ENCODE measurements around the gene CHRNA1. TPM values are rescaled to one million over a fixed set of nuclear protein-coding genes. Genes with fewer than 3 reads are reported as not detected.

The CHRNA1 gene
- total and polyA plus RNA-seq, 3 experiments from 2014 or later, result 0.43 TPM; not detected in 2

DNA sequence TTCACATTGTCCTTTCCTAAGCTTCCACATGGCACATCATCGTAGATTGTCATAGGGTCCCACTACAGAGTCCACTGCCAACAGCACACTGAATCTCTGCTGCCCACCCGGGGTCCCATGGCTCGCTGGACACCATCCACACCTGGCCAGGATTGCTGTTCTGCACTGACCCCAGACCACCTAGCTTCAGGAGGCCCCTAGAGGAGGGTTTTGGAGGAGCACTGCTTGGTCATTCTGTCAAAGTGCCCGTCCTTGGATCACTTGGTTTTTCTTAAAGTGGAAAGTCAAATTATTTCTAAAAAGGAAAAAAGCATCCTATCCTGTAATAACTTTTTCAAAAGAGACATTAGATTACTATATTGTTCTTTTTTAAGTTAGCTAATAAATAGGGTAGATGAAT is 59.0 kb downstream of the CHRNA1 start:
- Histone ChIP-seq H3K9me3 (ENCODE audit: low read length) (no peaks in the 10 kb centered on the region), H3K4me1 (ENCODE audit: insufficient read depth, low read length) (no peaks in the 10 kb centered on the region), H3K27me3 (ENCODE audit: insufficient read depth, low read length, poor library complexity, severe bottlenecking) (no peaks in the 10 kb centered on the region), H3K27ac (ENCODE audit: low read depth, low read length) (no peak overlapping the region), H3K36me3 (ENCODE audit: insufficient read depth, low read length) (no peaks in the 10 kb centered on the region), H3K4me3 (ENCODE audit: low read length) (no peak overlapping the region)
- Mint-ChIP-seq H3K4me3 (no peak overlapping the region), H3K27ac (no peak overlapping the region), H3K36me3 (no peaks in the 10 kb centered on the region), H3K9me3 (no peaks in the 10 kb centered on the region), H3K4me1 (peaks cover 0 to 6% (median 4%) of the 10 kb centered on the region in 3 donors), H3K27me3 (peaks cover 8 to 22% of the 10 kb centered on the region in 2 donors)
- DNase-seq, result no peak
- POLR2A ChIA-PET, result no interaction called here
- CTCF ChIA-PET, result interaction anchor here (1.0 to 1.5 kb wide), 2 partner anchors 44 to 284 kb away, joined by 3 read pairs; no protein-coding TSS in a partner anchor

- peaks cover 0 to 10% (median 4%) of the 10 kb centered on the region in 3 donors for H3K4me1 Mint-ChIP-seq
- CTCF ChIA-PET, result interaction anchor here (1.0 to 1.5 kb wide), 2 partner anchors 44 to 285 kb away, joined by 3 read pairs; no protein-coding TSS in a partner anchor
- Histone ChIP-seq H3K36me3 (ENCODE audit: insufficient read depth, low read length) (no peaks in the 10 kb centered on the region), H3K9me3 (ENCODE audit: low read length) (no peaks in the 10 kb centered on the region), H3K27ac (ENCODE audit: low read depth, low read length) (no peak overlapping the region), H3K4me1 (ENCODE audit: insufficient read depth, low read length) (no peaks in the 10 kb centered on the region), H3K27me3 (ENCODE audit: insufficient read depth, low read length, poor library complexity, severe bottlenecking) (no peaks in the 10 kb centered on the region), H3K4me3 (ENCODE audit: low read length) (no peak overlapping the region)
- no peaks in the 10 kb centered on the region for H3K9me3 Mint-ChIP-seq
- DNase-seq, result no peak
- H3K36me3 Mint-ChIP-seq, result no peaks in the 10 kb centered on the region
- H3K27me3 Mint-ChIP-seq, result peaks cover 8 to 22% of the 10 kb centered on the region in 2 donors
- POLR2A ChIA-PET, result no interaction called here
- no peak overlapping the region for H3K4me3 Mint-ChIP-seq
- no peak overlapping the region for H3K27ac Mint-ChIP-seq
These were observed 59.6 kb downstream of the CHRNA1 start for GRCh38 chr2:174704642-174705041.

DNA sequence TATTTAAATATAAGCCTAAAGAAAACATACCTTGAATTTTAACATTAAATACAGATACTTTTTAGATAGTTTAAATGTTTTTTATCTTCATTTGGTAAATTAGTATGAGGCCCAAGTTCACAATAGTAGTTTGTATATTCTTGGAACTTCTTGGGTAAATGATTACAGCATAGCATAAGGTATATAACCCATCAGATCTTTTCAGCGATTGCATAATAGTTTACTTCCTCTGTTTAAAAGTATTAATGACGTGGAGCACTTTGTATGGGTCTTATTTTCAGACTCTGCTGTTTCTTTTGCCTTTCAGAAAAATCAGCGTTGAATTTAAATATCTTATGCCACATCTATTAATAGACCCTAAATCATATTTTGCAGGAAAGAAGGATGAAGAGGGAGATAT is 60.2 kb downstream of the CHRNA1 start:
- Mint-ChIP-seq H3K27ac (no peak overlapping the region), H3K36me3 (no peaks in the 10 kb centered on the region), H3K27me3 (peaks cover 8 to 20% of the 10 kb centered on the region in 2 donors), H3K4me1 (peaks cover 0 to 10% (median 4%) of the 10 kb centered on the region in 3 donors), H3K4me3 (no peak overlapping the region), H3K9me3 (no peaks in the 10 kb centered on the region)
- ChIA-PET CTCF (interaction anchor here (1.5 kb wide), 1 partner anchor 45 kb away, joined by 3 read pairs; no protein-coding TSS in a partner anchor), POLR2A (no interaction called here)
- Histone ChIP-seq H3K9me3 (ENCODE audit: low read length) (no peaks in the 10 kb centered on the region), H3K27me3 (ENCODE audit: insufficient read depth, low read length, poor library complexity, severe bottlenecking) (no peaks in the 10 kb centered on the region), H3K4me3 (ENCODE audit: low read length) (no peak overlapping the region), H3K27ac (ENCODE audit: low read depth, low read length) (no peak overlapping the region), H3K36me3 (ENCODE audit: insufficient read depth, low read length) (no peaks in the 10 kb centered on the region), H3K4me1 (ENCODE audit: insufficient read depth, low read length) (no peaks in the 10 kb centered on the region)
- DNase-seq, result no peak

GRCh38 chr2:174703430-174703829 is 60.8 kb downstream of the CHRNA1 start:
- Mint-ChIP-seq H3K4me1 (peaks cover 0 to 6% (median 1%) of the 10 kb centered on the region in 3 donors), H3K9me3 (no peaks in the 10 kb centered on the region), H3K27ac (no peak overlapping the region), H3K36me3 (no peaks in the 10 kb centered on the region), H3K4me3 (no peak overlapping the region), H3K27me3 (peaks cover 6 to 14% of the 10 kb centered on the region in 2 donors)
- H3K9me3 ChIP-seq (ENCODE audit: low read length), result no peaks in the 10 kb centered on the region
- ChIA-PET POLR2A (no interaction called here), CTCF (no interaction called here)
- H3K4me1 ChIP-seq (ENCODE audit: insufficient read depth, low read length), result no peaks in the 10 kb centered on the region
- no peak overlapping the region for H3K4me3 ChIP-seq (ENCODE audit: low read length)
- no peaks in the 10 kb centered on the region for H3K36me3 ChIP-seq (ENCODE audit: insufficient read depth, low read length)
- no peak for DNase-seq
- H3K27me3 ChIP-seq (ENCODE audit: insufficient read depth, low read length, poor library complexity, severe bottlenecking), result no peaks in the 10 kb centered on the region
- no peak overlapping the region for H3K27ac ChIP-seq (ENCODE audit: low read depth, low read length)

DNA sequence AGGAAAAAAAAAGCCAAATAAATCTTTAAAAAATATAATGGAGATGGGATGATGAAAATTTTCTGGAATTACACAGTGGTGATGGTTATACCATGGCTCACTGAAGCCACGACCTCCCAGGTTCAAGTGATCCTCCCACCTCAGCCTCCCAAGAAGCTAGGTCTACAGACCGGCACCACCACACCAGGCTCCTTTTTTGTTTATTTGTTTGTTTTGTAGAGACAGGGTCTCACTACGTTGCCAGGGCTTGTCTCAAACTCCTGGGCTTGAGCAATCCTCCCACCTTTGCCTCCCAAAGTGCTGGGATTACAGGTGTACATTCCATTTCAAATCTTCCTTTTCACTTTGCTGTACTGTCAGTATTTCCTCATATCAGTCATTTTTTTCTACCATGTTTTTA is 61.7 kb downstream of the CHRNA1 start:
- Histone ChIP-seq H3K9me3 (ENCODE audit: low read length) (no peaks in the 10 kb centered on the region), H3K36me3 (ENCODE audit: insufficient read depth, low read length) (no peaks in the 10 kb centered on the region), H3K4me1 (ENCODE audit: insufficient read depth, low read length) (no peaks in the 10 kb centered on the region), H3K27ac (ENCODE audit: low read depth, low read length) (no peak overlapping the region), H3K27me3 (ENCODE audit: insufficient read depth, low read length, poor library complexity, severe bottlenecking) (no peaks in the 10 kb centered on the region), H3K4me3 (ENCODE audit: low read length) (no peak overlapping the region)
- Mint-ChIP-seq H3K36me3 (no peaks in the 10 kb centered on the region), H3K27ac (no peak overlapping the region), H3K27me3 (peaks cover 2 to 10% of the 10 kb centered on the region in 2 donors), H3K4me3 (no peak overlapping the region), H3K9me3 (no peaks in the 10 kb centered on the region), H3K4me1 (peaks cover 0 to 3% (median under 1%) of the 10 kb centered on the region in 3 donors)
- ChIA-PET POLR2A (no interaction called here), CTCF (interaction anchor here (1.3 to 2.0 kb wide), 2 partner anchors 10 to 47 kb away, joined by 4 to 5 read pairs; no protein-coding TSS in a partner anchor)
- no peak for DNase-seq

DNA sequence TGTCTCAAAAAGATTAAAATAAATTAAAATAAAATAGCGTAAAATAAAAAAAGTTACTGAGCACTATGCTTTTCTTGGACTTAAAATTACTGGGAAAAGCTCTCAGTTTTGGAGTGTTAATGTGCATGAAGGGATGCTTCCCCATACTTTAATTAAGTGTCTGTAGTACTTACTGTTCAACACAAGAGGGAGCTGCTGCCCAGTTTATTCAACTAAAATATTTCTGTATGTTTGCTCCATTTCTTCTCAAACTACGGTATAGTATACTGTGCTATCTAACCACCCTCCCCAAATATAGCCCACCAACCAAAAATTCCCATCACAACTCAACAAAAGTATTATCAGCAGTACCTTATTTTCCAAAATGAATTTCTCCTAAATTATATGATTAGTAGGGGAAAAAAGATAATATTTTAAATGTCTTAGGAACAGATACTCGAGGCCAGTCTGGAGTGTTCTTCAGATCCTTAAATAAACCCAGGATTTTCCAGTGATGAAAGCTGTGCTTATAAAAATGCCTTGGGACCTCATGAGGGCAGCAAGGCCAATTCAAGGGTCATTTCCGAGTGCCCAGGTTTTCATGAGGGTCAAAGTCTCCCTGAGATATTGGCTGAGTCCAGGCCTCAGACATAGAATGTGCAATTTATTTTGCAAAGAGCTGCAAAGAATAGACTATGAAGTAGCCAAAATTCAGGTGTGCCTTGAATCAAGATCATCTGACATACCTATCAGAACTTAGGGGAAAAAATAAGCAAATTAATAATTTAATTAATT is 64.1 kb downstream of the CHRNA1 start:
- Histone ChIP-seq H3K4me1 (ENCODE audit: insufficient read depth, low read length) (no peaks in the 10 kb centered on the region), H3K4me3 (ENCODE audit: low read length) (no peak overlapping the region), H3K36me3 (ENCODE audit: insufficient read depth, low read length) (no peaks in the 10 kb centered on the region), H3K9me3 (ENCODE audit: low read length) (no peaks in the 10 kb centered on the region), H3K27ac (ENCODE audit: low read depth, low read length) (no peak overlapping the region), H3K27me3 (ENCODE audit: insufficient read depth, low read length, poor library complexity, severe bottlenecking) (no peaks in the 10 kb centered on the region)
- no peaks in the 10 kb centered on the region for H3K9me3 Mint-ChIP-seq
- H3K36me3 Mint-ChIP-seq, result no peaks in the 10 kb centered on the region
- no peak overlapping the region for H3K27ac Mint-ChIP-seq
- peaks cover 0 to 8% of the 10 kb centered on the region in 2 donors for H3K27me3 Mint-ChIP-seq
- peak in 3 of 5 donors; percentile 14 to 57 (median 41) for DNase-seq
- CTCF ChIA-PET, result interaction anchor here (0.8 to 8.2 kb wide), 24 partner anchors 9 to 308 kb away, joined by 3 to 100 read pairs (median 5); partner anchors contain the start of gene CHN1
- H3K4me1 Mint-ChIP-seq, result peaks cover 0 to 8% (median 5%) of the 10 kb centered on the region in 3 donors
- no peak overlapping the region for H3K4me3 Mint-ChIP-seq
- POLR2A ChIA-PET, result no interaction called here

Other genes with a start within 250 kb of the CHRNA1 start
- 100 to 1,000 TPM; 317 to 326 TPM for gene WIPF1, start 166.7 kb downstream of the CHRNA1 start, total RNA-seq
- gene WIPF1, start 166.7 kb downstream of the CHRNA1 start, polyA plus RNA-seq, result 200 TPM
- 10 to 100 TPM; 18.4 to 22.1 TPM for gene CHN1, start 240.9 kb upstream of the CHRNA1 start, total RNA-seq
- 13.1 TPM for gene CHN1, start 240.9 kb upstream of the CHRNA1 start, polyA plus RNA-seq